ENCODE data around the gene UBL3.

UBL3 gene

GRCh38 chr13:29849731-29850212, 645 bp downstream of the UBL3 start:
- TF ChIP-seq ZFX (IDR thresholded peaks at IDR 0.05): no peak; the same call in 1 of the 2 replicates

GRCh38 chr13:29849071-29849631, 1.3 kb downstream of the UBL3 start:
- TF ChIP-seq ZFX (IDR thresholded peaks at IDR 0.05): no peak
- TF ChIP-seq, protein P1, sequence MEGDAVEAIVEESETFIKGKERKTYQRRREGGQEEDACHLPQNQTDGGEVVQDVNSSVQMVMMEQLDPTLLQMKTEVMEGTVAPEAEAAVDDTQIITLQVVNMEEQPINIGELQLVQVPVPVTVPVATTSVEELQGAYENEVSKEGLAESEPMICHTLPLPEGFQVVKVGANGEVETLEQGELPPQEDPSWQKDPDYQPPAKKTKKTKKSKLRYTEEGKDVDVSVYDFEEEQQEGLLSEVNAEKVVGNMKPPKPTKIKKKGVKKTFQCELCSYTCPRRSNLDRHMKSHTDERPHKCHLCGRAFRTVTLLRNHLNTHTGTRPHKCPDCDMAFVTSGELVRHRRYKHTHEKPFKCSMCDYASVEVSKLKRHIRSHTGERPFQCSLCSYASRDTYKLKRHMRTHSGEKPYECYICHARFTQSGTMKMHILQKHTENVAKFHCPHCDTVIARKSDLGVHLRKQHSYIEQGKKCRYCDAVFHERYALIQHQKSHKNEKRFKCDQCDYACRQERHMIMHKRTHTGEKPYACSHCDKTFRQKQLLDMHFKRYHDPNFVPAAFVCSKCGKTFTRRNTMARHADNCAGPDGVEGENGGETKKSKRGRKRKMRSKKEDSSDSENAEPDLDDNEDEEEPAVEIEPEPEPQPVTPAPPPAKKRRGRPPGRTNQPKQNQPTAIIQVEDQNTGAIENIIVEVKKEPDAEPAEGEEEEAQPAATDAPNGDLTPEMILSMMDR (conservative IDR thresholded peaks at IDR 0.05): no peak
- H3K27ac ChIP-seq: peak overlapping the region; percentile 80

More at GRCh38 chr13:29849731-29850212, 645 bp downstream of the UBL3 start:
- H3K27ac ChIP-seq: peak overlapping the region; percentile 80

DNA sequence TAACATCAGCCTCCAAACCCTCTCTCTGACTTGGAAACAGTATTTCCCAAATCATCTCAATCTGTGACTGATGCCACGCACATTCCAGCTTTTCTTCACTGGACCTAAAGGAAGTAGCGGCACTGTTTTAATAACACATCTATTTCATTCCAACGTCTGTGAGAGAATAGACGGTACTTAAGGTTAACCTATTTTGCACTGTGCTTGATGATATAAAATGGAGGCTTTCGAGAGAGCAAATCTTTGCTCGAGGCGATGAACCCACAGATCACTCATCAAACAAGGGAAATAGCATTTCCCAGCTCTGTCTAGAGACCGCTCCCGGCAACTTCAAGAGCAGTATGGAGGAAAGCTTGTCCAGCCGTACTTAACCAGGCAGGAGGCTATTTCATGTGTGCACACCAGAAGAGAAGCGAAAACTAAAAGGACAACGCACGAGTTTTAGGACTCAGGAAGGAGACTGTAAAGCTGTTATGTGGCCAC, 2.9 kb downstream of the UBL3 start:
- no peak for TF ChIP-seq ZFX (IDR thresholded peaks at IDR 0.05)
- TF ChIP-seq, protein P1 (conservative IDR thresholded peaks at IDR 0.05): no peak
- H3K27ac ChIP-seq: no peak overlapping the region

DNA sequence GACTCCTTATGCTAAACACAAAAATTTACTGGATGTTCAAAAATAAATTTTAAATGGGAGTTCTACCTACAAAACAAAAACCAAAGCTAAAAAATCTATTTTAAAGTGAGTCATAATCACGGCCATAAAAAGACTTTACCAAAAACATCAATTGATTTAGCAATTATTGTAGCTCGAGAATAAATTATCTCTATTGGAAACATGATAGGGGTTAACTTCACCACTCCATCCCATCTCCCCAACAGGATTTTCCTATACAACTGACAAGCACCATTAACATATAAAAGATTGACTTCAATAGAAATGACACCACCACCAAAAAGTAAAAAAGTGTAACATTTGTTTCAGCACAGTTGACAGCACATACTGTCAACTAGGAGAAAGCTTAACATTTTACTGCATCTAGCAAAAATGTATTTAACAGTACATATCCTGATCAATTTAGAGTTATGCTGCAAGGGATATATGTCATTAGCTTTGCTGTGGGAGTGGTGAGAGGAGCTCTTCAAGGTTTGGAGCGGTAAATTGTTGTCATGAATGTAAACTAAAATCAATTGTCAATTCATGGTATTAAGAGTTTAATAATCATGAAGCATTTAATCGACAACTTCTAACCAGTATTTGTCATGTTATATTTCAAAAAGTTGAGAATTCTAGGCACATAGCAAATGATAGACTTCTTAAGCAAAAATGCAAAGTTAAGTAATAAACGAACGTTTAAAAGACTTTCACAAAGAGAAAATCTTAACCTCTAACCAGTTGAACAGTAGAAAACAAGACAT, 3.8 kb downstream of the UBL3 start:
- H3K27ac ChIP-seq: no peak overlapping the region

GRCh38 chr13:29845440-29846056, 4.9 kb downstream of the UBL3 start:
- TF ChIP-seq ZFX (IDR thresholded peaks at IDR 0.05): no peak
- TF ChIP-seq, protein P1 (conservative IDR thresholded peaks at IDR 0.05): peak; percentile 84
- no peak overlapping the region for H3K27ac ChIP-seq

More for the DNA sequence above, 3.8 kb downstream of the UBL3 start:
- TF ChIP-seq, protein P1 (conservative IDR thresholded peaks at IDR 0.05): no peak
- TF ChIP-seq ZFX (IDR thresholded peaks at IDR 0.05): no peak

DNA sequence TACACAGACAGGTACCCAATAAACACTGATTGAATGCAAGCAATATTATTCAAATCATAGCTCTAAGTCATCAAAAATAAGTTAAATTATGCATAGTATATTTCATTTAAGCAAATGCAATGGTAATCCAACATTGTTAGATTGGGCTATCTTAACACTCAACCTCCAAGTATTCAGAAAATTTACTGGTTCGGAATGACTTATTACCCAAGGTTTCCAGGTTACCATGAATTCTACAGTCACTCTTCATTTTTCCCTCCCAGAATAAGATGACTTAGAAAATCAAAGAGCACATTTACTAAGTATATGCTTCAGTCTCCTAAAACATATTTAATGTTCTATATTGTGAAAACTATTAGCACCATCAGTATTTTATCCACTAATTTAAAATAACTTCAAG, 6.0 kb downstream of the UBL3 start:
- no peak overlapping the region for H3K27ac ChIP-seq
- no peak for TF ChIP-seq ZFX (IDR thresholded peaks at IDR 0.05)
- TF ChIP-seq, protein P1 (conservative IDR thresholded peaks at IDR 0.05): no peak

- TF ChIP-seq, protein P1 (conservative IDR thresholded peaks at IDR 0.05): no peak
- TF ChIP-seq ZFX (IDR thresholded peaks at IDR 0.05): no peak
- no peak overlapping the region for H3K27ac ChIP-seq
These were observed 9.8 kb downstream of the UBL3 start for GRCh38 chr13:29840585-29840984.
